Central memory CD8-positive, alpha-beta T cell (primary cell): ENCODE results near the gene RPL5.
A peak's percentile ranks its signal among the peaks of the same experiment; 100 is the strongest.

Source experiments
- ATAC-seq: fragments of 150-1000 bp; cut with Tn5 transposase; replicated peaks from 2 replicates; pipeline ENCODE4 v1.10.0; 2022; ENCODE audit warnings: mild to moderate bottlenecking, moderate FRiP score, moderate number of reproducible peaks; ENCODE audit not compliant: poor library complexity, severe bottlenecking; ENCODE audit errors: extremely low read depth
- DNase-seq, 2 donors: peaks; one replicate each; pipeline ENCODE4 v3.0.0; 2021; ENCODE audit warnings: low spot score in 2 of 2
- H3K27ac Mint-ChIP-seq: one replicate; pipeline ENCODE4 v1.8.0; 2022; ENCODE audit warnings: low read depth, mild to moderate bottlenecking, moderate library complexity, mixed read lengths
- H3K27me3 Mint-ChIP-seq: one replicate; pipeline ENCODE4 v1.8.0; 2022; ENCODE audit warnings: mixed read lengths
- H3K36me3 Mint-ChIP-seq: one replicate; pipeline ENCODE4 v1.8.0; 2022; ENCODE audit warnings: mild to moderate bottlenecking, moderate library complexity, mixed read lengths; ENCODE audit not compliant: insufficient read depth
- H3K4me1 Mint-ChIP-seq: one replicate; pipeline ENCODE4 v1.8.0; 2022; ENCODE audit warnings: mixed read lengths
- H3K4me3 Mint-ChIP-seq: one replicate; pipeline ENCODE4 v1.8.0; 2022; ENCODE audit warnings: mild to moderate bottlenecking, moderate library complexity, mixed read lengths
- H3K9me3 Mint-ChIP-seq: one replicate; pipeline ENCODE4 v1.8.0; 2022; ENCODE audit warnings: mixed read lengths

Gene RPL5

GRCh38 chr1:92797961-92798360 is 33.9 kb upstream of the RPL5 start:
- DNase-seq, result no peak
- Mint-ChIP-seq H3K27ac (no peak overlapping the region), H3K9me3 (no peaks in the 10 kb centered on the region), H3K36me3 (no peaks in the 10 kb centered on the region), H3K4me1 (no peaks in the 10 kb centered on the region), H3K4me3 (no peak overlapping the region), H3K27me3 (peaks cover 29% of the 10 kb centered on the region)
- ATAC-seq, result no peak

DNA sequence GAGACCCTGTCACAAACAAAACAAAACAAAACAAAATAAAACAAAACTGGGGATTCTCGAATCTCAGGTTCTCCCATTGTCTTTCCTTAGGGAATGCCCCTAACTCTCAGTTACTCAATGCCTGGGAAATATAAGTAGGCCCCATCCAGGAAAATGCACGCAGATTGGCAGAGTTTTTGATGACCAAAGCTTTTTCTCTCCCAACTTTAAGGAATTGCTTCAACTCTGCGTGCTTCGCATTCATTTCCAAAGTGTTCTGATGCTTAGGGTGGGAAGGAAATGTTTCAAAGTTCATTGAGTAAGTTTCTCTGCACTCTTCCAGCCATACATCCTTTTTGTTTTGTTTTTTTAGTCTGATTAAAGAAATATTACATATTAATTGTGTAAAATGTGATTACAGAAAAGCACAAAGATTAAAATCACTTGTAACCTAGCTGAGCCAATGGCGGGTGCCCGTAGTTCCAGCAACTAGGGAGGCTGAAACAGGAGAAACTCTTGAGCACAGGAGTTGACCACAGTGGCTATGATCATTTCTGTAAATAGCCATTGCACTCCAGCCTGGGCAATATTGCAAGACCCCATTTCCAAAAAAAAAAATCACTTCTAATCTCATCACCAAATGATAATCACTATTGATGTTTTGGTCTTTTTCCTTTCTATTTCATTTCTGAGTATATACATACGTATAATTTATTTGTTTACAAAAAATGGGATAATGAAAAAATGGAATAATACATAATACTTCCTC is 28.5 kb upstream of the RPL5 start:
- no peak for ATAC-seq
- no peak for DNase-seq
- Mint-ChIP-seq H3K4me3 (no peak overlapping the region), H3K27ac (no peak overlapping the region), H3K27me3 (no peaks in the 10 kb centered on the region), H3K36me3 (no peaks in the 10 kb centered on the region), H3K9me3 (no peaks in the 10 kb centered on the region), H3K4me1 (no peaks in the 10 kb centered on the region)

GRCh38 chr1:92804721-92805201 is 27.1 kb upstream of the RPL5 start:
- DNase-seq, result no peak
- Mint-ChIP-seq H3K4me1 (no peaks in the 10 kb centered on the region), H3K9me3 (no peaks in the 10 kb centered on the region), H3K4me3 (no peak overlapping the region), H3K27ac (no peak overlapping the region), H3K36me3 (no peaks in the 10 kb centered on the region), H3K27me3 (no peaks in the 10 kb centered on the region)
- ATAC-seq, result no peak

GRCh38 chr1:92805216-92805615 is 26.6 kb upstream of the RPL5 start:
- ATAC-seq (no peak), DNase-seq (no peak)
- H3K4me1 Mint-ChIP-seq, result no peaks in the 10 kb centered on the region
- no peaks in the 10 kb centered on the region for H3K27me3 Mint-ChIP-seq
- no peaks in the 10 kb centered on the region for H3K9me3 Mint-ChIP-seq
- H3K27ac Mint-ChIP-seq, result no peak overlapping the region
- H3K36me3 Mint-ChIP-seq, result no peaks in the 10 kb centered on the region
- H3K4me3 Mint-ChIP-seq, result no peak overlapping the region

DNA sequence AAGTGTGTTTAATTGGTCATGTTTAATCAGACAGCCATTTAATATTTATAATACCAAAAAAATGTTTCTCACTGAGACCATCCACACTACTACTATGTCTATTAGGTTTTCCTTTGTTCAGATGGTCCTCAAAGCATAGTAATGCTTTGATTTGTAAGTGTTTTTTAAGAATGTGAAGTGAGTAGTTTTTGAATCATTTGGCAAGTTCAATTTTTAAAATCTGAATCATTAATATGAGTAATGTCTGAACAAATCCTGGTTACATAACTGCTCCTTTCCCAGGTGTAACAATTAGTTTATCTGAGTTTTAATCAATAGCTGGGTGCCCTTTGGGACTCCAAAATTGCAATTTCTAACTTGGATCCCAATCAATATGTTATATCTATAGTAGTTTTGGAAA is 23.5 kb upstream of the RPL5 start:
- DNase-seq (no peak), ATAC-seq (no peak)
- no peaks in the 10 kb centered on the region for H3K4me1 Mint-ChIP-seq
- H3K36me3 Mint-ChIP-seq, result peaks cover 1% of the 10 kb centered on the region
- no peak overlapping the region for H3K4me3 Mint-ChIP-seq
- peaks cover 15% of the 10 kb centered on the region for H3K27me3 Mint-ChIP-seq
- H3K9me3 Mint-ChIP-seq, result no peaks in the 10 kb centered on the region
- H3K27ac Mint-ChIP-seq, result no peak overlapping the region

DNA sequence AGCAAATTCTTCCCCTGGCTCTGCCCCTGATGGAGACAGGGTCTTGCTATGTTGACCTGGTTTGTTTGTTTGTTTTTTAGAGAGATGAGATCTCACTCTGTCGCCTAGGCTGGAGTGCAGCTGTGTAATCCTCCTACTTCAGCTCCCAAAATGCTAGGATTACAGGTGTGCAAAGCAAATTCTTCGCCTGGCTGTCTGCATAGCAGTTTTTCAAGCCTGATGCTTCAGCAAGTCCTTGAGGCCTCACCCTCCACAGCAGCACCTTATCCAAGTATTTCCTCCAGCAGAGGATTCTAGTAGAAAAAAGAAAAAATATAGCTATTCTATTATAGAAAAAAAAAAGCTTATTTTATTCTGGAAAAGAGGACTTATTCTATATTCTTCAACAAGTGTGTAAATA is 15.1 kb upstream of the RPL5 start:
- no peak for ATAC-seq
- H3K36me3 Mint-ChIP-seq, result no peaks in the 10 kb centered on the region
- H3K27me3 Mint-ChIP-seq, result peaks cover 3% of the 10 kb centered on the region
- no peak overlapping the region for H3K4me3 Mint-ChIP-seq
- DNase-seq, result no peak
- H3K9me3 Mint-ChIP-seq, result no peaks in the 10 kb centered on the region
- no peak overlapping the region for H3K27ac Mint-ChIP-seq
- no peaks in the 10 kb centered on the region for H3K4me1 Mint-ChIP-seq

DNA sequence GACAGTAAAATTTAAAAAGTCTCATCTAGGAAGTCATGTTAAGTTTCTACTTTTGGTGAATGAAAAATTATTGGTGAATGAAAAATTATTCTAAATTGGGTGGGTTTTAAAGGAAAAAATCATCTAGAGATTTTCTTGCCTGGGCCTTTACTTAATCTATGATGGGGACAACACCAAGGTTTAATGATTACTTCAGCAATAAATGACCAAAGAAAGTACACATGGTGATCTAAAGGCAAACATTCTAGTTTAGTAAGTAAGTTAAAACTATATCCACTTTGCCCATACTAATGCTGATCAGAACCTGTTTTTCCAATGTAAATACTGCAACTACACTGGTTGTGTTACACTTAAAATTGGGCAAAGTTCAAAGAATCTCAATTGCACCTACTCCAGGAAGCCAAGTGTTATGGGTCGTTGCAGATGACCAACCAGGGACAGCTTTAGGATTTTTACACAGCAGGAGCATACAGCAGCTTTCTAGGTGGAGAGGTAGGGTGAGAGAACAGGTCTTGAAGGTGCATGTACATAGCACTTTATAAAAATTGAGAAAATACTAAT is 14.6 kb upstream of the RPL5 start:
- no peak for DNase-seq
- Mint-ChIP-seq H3K36me3 (no peaks in the 10 kb centered on the region), H3K4me1 (no peaks in the 10 kb centered on the region), H3K27me3 (no peaks in the 10 kb centered on the region), H3K9me3 (no peaks in the 10 kb centered on the region), H3K4me3 (no peak overlapping the region), H3K27ac (no peak overlapping the region)
- ATAC-seq, result no peak

DNA sequence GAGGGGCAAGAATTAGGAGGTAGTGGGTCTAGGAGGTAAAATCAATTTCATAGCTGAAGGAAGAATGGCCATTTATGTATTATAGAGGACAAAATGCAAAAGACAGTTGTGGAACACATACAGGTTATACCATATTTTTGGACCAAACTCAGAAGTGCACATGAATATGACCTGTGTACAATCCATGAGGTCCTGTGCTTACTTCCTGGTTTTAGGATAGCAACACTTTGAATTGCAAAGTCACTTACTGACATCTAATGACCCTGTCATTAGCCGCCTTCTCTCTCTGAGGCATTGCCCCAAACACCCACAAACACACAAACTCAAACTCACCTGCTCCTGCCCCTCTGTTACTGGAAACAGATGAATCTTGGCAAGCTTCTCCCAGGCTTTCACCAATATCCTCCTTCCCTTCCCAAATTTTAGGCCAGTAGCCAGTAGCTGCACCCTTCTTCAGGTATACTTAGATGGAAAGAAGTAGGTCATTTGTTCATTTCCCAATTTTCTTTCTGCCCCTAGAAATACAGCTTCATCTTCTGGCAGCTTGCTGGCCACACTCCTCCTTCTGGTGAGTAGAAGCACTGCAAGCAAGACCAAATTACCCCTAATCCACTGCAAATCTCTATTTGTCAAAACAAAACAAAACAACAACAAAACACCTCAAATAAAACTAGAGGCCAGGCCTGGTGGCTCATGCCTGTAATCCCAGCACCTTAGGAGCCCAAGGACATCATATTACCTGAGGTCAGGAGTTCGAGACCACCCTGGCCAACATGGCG is 13.7 kb upstream of the RPL5 start:
- no peaks in the 10 kb centered on the region for H3K27me3 Mint-ChIP-seq
- no peaks in the 10 kb centered on the region for H3K4me1 Mint-ChIP-seq
- no peak for DNase-seq
- H3K36me3 Mint-ChIP-seq, result no peaks in the 10 kb centered on the region
- H3K27ac Mint-ChIP-seq, result no peak overlapping the region
- H3K4me3 Mint-ChIP-seq, result no peak overlapping the region
- peak; percentile 40 for ATAC-seq
- H3K9me3 Mint-ChIP-seq, result no peaks in the 10 kb centered on the region

- no peak overlapping the region for H3K27ac Mint-ChIP-seq
- DNase-seq (no peak), ATAC-seq (no peak)
- H3K27me3 Mint-ChIP-seq, result no peaks in the 10 kb centered on the region
- H3K4me3 Mint-ChIP-seq, result no peak overlapping the region
- H3K9me3 Mint-ChIP-seq, result no peaks in the 10 kb centered on the region
- no peaks in the 10 kb centered on the region for H3K36me3 Mint-ChIP-seq
- no peaks in the 10 kb centered on the region for H3K4me1 Mint-ChIP-seq
These were observed 11.8 kb upstream of the RPL5 start for GRCh38 chr1:92820024-92820423.

- Mint-ChIP-seq H3K4me3 (no peak overlapping the region), H3K4me1 (no peaks in the 10 kb centered on the region), H3K27ac (no peak overlapping the region), H3K36me3 (no peaks in the 10 kb centered on the region), H3K9me3 (no peaks in the 10 kb centered on the region), H3K27me3 (no peaks in the 10 kb centered on the region)
- DNase-seq (no peak), ATAC-seq (no peak)
These were observed 11.3 kb upstream of the RPL5 start for GRCh38 chr1:92820551-92820950.

- H3K9me3 Mint-ChIP-seq, result no peaks in the 10 kb centered on the region
- H3K4me1 Mint-ChIP-seq, result no peaks in the 10 kb centered on the region
- H3K27me3 Mint-ChIP-seq, result no peaks in the 10 kb centered on the region
- H3K4me3 Mint-ChIP-seq, result no peak overlapping the region
- H3K36me3 Mint-ChIP-seq, result no peaks in the 10 kb centered on the region
- no peak for ATAC-seq
- DNase-seq, result no peak
- H3K27ac Mint-ChIP-seq, result no peak overlapping the region
These were observed 9.0 kb upstream of the RPL5 start for GRCh38 chr1:92822879-92823278.

DNA sequence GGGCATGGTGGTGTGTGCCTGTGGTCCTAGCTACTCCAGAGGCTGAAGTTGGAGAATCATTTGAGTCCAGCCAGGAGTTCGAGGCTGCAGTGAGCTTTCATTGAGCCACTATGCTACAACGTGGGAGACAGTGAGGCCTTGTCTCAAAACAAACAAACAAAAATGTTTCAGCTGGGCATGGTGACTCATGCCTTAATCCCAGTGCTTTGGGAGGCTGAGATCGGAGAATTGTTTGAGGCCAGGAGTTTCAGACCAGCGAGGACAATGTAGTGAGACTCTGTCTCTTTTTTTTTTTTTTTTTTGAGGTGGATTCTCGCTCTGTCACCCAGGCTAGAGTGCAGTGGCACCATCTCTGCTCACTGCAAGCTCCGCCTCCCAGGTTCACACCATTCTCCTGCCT is 5.0 kb upstream of the RPL5 start:
- Mint-ChIP-seq H3K27ac (no peak overlapping the region), H3K4me1 (peaks cover 1% of the 10 kb centered on the region), H3K4me3 (no peak overlapping the region), H3K27me3 (no peaks in the 10 kb centered on the region), H3K9me3 (no peaks in the 10 kb centered on the region), H3K36me3 (peaks cover 10% of the 10 kb centered on the region)
- ATAC-seq, result no peak
- DNase-seq, result no peak

- no peak for ATAC-seq
- peaks cover 47% of the 10 kb centered on the region for H3K4me1 Mint-ChIP-seq
- H3K27me3 Mint-ChIP-seq, result no peaks in the 10 kb centered on the region
- H3K9me3 Mint-ChIP-seq, result no peaks in the 10 kb centered on the region
- H3K36me3 Mint-ChIP-seq, result peaks cover 50% of the 10 kb centered on the region
- no peak for DNase-seq
- peak overlapping the region; percentile 97 for H3K27ac Mint-ChIP-seq
- H3K4me3 Mint-ChIP-seq, result peak overlapping the region; percentile 97
These were observed 475 bp upstream of the RPL5 start for GRCh38 chr1:92831368-92831761.
